Kidney (tissue), 14 donors: ENCODE data around the gene AJAP1. TPM values are rescaled to one million over a fixed set of nuclear protein-coding genes. Genes with fewer than 3 reads are reported as not detected.

ENCODE experiments used
- DNase-seq, 5 donors: peaks; one replicate each; pipeline ENCODE4 v3.0.0-alpha.2; 2013 to 2020
- FAIRE-seq: peaks from 2 replicates; lab custom pipeline; 2012; peaks lifted over from hg19 to GRCh38; lab: Jason Lieb, UNC
- H3K27ac ChIP-seq, 2 donors: one replicate each; pipeline ENCODE4 v1.7.0; 2013; ENCODE audit warnings: low read depth in 2 of 2, low read length in 2 of 2, inconsistent platforms in 1 of 2
- H3K27me3 ChIP-seq: one replicate; pipeline ENCODE4 v1.7.1; 2013; ENCODE audit warnings: low read length, inconsistent platforms; ENCODE audit not compliant: control insufficient read depth, insufficient read depth
- H3K36me3 ChIP-seq, 3 donors: one replicate each; pipeline versions ENCODE4 v1.7.0 to v1.7.1; 2013; ENCODE audit warnings: low read length in 3 of 3, control low read depth in 1 of 3, inconsistent platforms in 1 of 3; ENCODE audit not compliant: insufficient read depth in 3 of 3, control insufficient read depth in 2 of 3
- H3K4me1 ChIP-seq, 3 donors: one replicate each; pipeline versions ENCODE4 v1.7.0 to v1.7.1; 2013; ENCODE audit warnings: low read length in 3 of 3, inconsistent platforms in 1 of 3, low read depth in 1 of 3; ENCODE audit not compliant: control insufficient read depth in 2 of 3, insufficient read depth in 2 of 3
- H3K4me3 ChIP-seq, 3 donors: one replicate each; pipeline versions ENCODE4 v1.7.0 to v1.8.1; 2013; ENCODE audit warnings: low read length in 3 of 3, control low read depth in 1 of 3, inconsistent platforms in 1 of 3
- H3K9ac ChIP-seq, 3 donors: one replicate each; pipeline versions ENCODE4 v1.7.0 to v1.7.1; 2013; ENCODE audit warnings: low read length in 3 of 3, control low read depth in 1 of 3, inconsistent platforms in 1 of 3
- H3K9me3 ChIP-seq, 3 donors: one replicate each; pipeline versions ENCODE4 v1.7.0 to v1.7.1; 2013; ENCODE audit warnings: low read length in 3 of 3, control low read depth in 1 of 3, inconsistent platforms in 1 of 3; ENCODE audit not compliant: control insufficient read depth in 2 of 3, insufficient read depth in 1 of 3
- intact Hi-C: fragments of 100-400 bp; cut with DNase I; formaldehyde crosslinking; loops from one replicate; pipeline ENCODE4 v1.11.1; 2022
- polyA plus RNA-seq: library from polyadenylated mRNA; stranded (reverse); fragments of 350-450 nt; fragmentation: Illumina TruSeq; extraction: RNeasy Lipid Tissue Mini Kit (QIAGEN cat#74804); gene quantifications from one replicate; pipeline ENCODE4 v1.2.3, GENCODE V29; 2014; ENCODE audit warnings: low read depth, low replicate concordance; ENCODE audit not compliant: insufficient read depth
- total RNA-seq: library from RNA; stranded (reverse); fragmentation: NEBNext Ultra II Directional; extraction: Animal tissue kit (Norgen Biotek cat#: 25700); gene quantifications from one replicate; pipeline ENCODE4 v1.2.1, GENCODE V29; 2021
- TF ChIP-seq, protein P1 (sequence below): IDR thresholded peaks from 3 replicates; pipeline ENCODE4 v1.5.1; 2012; ENCODE audit warnings: mild to moderate bottlenecking, moderate library complexity, borderline replicate concordance; ENCODE audit not compliant: insufficient read depth; ENCODE audit errors: extremely low read depth
- donor health status: control.
- donor health status: control.
- donor health status: control.
- donor health status: control.
- donor health status: control.
- donor health status: DM: yes; HTN: yes; CAD: no.
- donor health status: Normal renal cell carcinoma (clear cell type).

The AJAP1 gene
- total and polyA plus RNA-seq, 2 donors from 2014 or later = 2.7 to 5.5 TPM

- H3K9me3 ChIP-seq = no peaks in the 10 kb centered on the region
- no peaks in the 10 kb centered on the region for H3K27me3 ChIP-seq
- no peak overlapping the region for H3K4me3 ChIP-seq
- intact Hi-C loops = no loop called here
- H3K9ac ChIP-seq = no peak overlapping the region
- H3K27ac ChIP-seq = no peak overlapping the region
- TF ChIP-seq, protein P1, sequence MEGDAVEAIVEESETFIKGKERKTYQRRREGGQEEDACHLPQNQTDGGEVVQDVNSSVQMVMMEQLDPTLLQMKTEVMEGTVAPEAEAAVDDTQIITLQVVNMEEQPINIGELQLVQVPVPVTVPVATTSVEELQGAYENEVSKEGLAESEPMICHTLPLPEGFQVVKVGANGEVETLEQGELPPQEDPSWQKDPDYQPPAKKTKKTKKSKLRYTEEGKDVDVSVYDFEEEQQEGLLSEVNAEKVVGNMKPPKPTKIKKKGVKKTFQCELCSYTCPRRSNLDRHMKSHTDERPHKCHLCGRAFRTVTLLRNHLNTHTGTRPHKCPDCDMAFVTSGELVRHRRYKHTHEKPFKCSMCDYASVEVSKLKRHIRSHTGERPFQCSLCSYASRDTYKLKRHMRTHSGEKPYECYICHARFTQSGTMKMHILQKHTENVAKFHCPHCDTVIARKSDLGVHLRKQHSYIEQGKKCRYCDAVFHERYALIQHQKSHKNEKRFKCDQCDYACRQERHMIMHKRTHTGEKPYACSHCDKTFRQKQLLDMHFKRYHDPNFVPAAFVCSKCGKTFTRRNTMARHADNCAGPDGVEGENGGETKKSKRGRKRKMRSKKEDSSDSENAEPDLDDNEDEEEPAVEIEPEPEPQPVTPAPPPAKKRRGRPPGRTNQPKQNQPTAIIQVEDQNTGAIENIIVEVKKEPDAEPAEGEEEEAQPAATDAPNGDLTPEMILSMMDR = no peak
- DNase-seq = no peak
- H3K36me3 ChIP-seq = no peaks in the 10 kb centered on the region
- H3K4me1 ChIP-seq = no peaks in the 10 kb centered on the region
- FAIRE-seq = no peak
These were observed 148.9 kb downstream of the AJAP1 start for GRCh38 chr1:4803335-4803734.

- Histone ChIP-seq H3K36me3 (no peaks in the 10 kb centered on the region), H3K27ac (no peak overlapping the region), H3K27me3 (no peaks in the 10 kb centered on the region), H3K4me1 (no peaks in the 10 kb centered on the region), H3K4me3 (no peak overlapping the region), H3K9me3 (no peaks in the 10 kb centered on the region), H3K9ac (no peak overlapping the region)
- no peak for DNase-seq
- FAIRE-seq = no peak
- TF ChIP-seq, protein P1 = no peak
- intact Hi-C loops = no loop called here
These were observed 151.6 kb downstream of the AJAP1 start for GRCh38 chr1:4805987-4806386.

- Histone ChIP-seq H3K27ac (no peak overlapping the region), H3K4me1 (no peaks in the 10 kb centered on the region), H3K9me3 (peaks cover 0 to 16% (median 0%) of the 10 kb centered on the region in 3 donors), H3K27me3 (no peaks in the 10 kb centered on the region), H3K4me3 (no peak overlapping the region), H3K36me3 (no peaks in the 10 kb centered on the region), H3K9ac (no peak overlapping the region)
- intact Hi-C loops = no loop called here
- TF ChIP-seq, protein P1 = no peak
- DNase-seq (no peak), FAIRE-seq (no peak)
These were observed 166.1 kb downstream of the AJAP1 start for GRCh38 chr1:4820543-4820942.
